ENCODE data around the gene ARNT2.

The ARNT2 gene

GRCh38 chr15:80461356-80462095 lies 57.3 kb downstream of the ARNT2 start:
- no peaks in the 10 kb centered on the region for H3K36me3 ChIP-seq (ENCODE audit: control insufficient read depth, insufficient read depth, low read length)
- H3K9me3 ChIP-seq (ENCODE audit: control insufficient read depth, low read length): no peaks in the 10 kb centered on the region
- no peak overlapping the region for H3K4me3 ChIP-seq (ENCODE audit: low read length)
- H3K27me3 ChIP-seq (ENCODE audit: control insufficient read depth, insufficient read depth, low read length): no peaks in the 10 kb centered on the region
- no peak overlapping the region for H3K9ac ChIP-seq (ENCODE audit: low read length)
- H3K4me1 ChIP-seq (ENCODE audit: control insufficient read depth, insufficient read depth, low read length): no peaks in the 10 kb centered on the region

GRCh38 chr15:80462111-80462510 lies 57.9 kb downstream of the ARNT2 start:
- Histone ChIP-seq H3K4me3 (ENCODE audit: low read length) (no peak overlapping the region), H3K36me3 (ENCODE audit: control insufficient read depth, insufficient read depth, low read length) (no peaks in the 10 kb centered on the region), H3K4me1 (ENCODE audit: control insufficient read depth, insufficient read depth, low read length) (no peaks in the 10 kb centered on the region), H3K9ac (ENCODE audit: low read length) (no peak overlapping the region), H3K9me3 (ENCODE audit: control insufficient read depth, low read length) (no peaks in the 10 kb centered on the region), H3K27me3 (ENCODE audit: control insufficient read depth, insufficient read depth, low read length) (no peaks in the 10 kb centered on the region)

- no peaks in the 10 kb centered on the region for H3K9me3 ChIP-seq (ENCODE audit: control insufficient read depth, low read length)
- H3K27me3 ChIP-seq (ENCODE audit: control insufficient read depth, insufficient read depth, low read length): no peaks in the 10 kb centered on the region
- no peak overlapping the region for H3K9ac ChIP-seq (ENCODE audit: low read length)
These were observed 58.8 kb downstream of the ARNT2 start for GRCh38 chr15:80462836-80463512.

DNA sequence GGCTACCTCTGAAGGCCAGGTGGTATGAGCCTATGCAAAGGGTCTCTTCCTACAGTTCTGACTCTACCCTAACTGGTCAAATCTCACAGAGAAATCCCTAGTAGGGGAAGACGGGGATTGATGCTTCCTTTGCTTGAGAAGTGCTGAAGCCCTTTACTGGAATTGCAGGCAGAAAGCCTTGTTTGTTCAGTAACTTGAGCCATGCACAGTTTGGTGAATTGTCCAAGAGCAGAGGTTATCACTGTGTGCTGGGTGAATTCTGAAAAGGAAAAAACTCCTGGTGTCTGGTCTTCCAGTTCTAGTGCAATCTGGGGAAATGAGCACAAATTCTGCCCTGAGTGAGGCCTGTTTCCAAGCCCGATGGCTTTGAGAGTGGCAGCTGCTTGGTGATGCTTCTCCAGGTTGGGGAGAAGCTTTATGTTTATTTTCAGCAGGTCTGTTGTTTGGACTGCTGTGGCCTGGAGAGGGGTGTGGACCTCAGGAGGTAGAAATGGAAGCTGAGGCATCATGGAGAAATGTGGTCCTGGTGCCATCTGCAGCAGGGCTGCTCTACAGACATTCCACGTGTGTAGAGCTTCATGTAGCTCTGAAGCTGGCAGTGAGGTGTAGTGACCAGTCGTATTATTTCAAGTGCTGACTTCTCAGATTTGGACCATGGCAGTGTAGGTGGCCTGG lies 60.9 kb downstream of the ARNT2 start:
- Histone ChIP-seq H3K4me1 (ENCODE audit: control insufficient read depth, insufficient read depth, low read length) (no peaks in the 10 kb centered on the region), H3K27me3 (ENCODE audit: control insufficient read depth, insufficient read depth, low read length) (no peaks in the 10 kb centered on the region), H3K36me3 (ENCODE audit: control insufficient read depth, insufficient read depth, low read length) (no peaks in the 10 kb centered on the region), H3K4me3 (ENCODE audit: low read length) (no peak overlapping the region), H3K9ac (ENCODE audit: low read length) (no peak overlapping the region), H3K9me3 (ENCODE audit: control insufficient read depth, low read length) (no peaks in the 10 kb centered on the region)

More at GRCh38 chr15:80462836-80463512, 58.8 kb downstream of the ARNT2 start:
- Histone ChIP-seq H3K36me3 (ENCODE audit: control insufficient read depth, insufficient read depth, low read length) (no peaks in the 10 kb centered on the region), H3K4me3 (ENCODE audit: low read length) (no peak overlapping the region), H3K4me1 (ENCODE audit: control insufficient read depth, insufficient read depth, low read length) (no peaks in the 10 kb centered on the region)

DNA sequence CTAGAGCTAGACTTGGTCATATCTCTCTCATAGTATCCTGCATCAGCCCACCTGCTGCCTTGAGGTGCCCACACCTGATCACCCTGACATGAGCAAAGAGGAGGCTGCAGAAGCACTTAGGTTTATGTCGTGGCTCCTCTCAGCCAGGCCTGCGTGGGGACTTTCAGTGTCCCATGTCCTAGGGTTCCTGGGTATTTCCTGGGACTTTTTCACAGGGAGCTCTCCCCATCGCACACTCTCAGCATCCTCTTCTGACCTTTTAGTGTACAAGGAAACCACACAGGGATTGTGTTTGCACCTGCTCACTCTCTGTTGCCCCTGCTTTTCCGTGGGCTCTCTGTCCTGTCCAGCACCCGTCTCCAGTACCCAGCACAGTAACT lies 61.4 kb downstream of the ARNT2 start:
- H3K4me3 ChIP-seq (ENCODE audit: low read length): no peak overlapping the region

DNA sequence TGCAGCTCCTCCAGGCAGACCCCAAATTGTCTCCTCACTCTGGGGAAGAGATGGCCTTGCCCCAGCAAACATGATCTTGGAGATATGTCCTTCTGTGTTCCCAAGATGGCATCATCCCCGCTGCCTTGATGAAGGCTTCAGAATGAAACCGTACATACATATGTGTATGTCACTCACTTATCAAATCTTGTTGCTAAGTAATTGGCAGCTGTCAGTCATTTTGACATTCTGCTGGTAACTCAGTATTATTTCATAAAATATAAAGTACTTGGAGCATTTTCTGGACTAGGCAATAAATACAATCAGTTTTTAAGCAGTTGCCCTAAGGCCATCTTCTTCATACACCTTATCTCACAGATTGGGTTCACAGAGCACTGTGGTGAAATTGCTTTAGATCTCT lies 62.4 kb downstream of the ARNT2 start:
- Histone ChIP-seq H3K9me3 (ENCODE audit: control insufficient read depth, low read length) (no peaks in the 10 kb centered on the region), H3K9ac (ENCODE audit: low read length) (no peak overlapping the region), H3K4me3 (ENCODE audit: low read length) (no peak overlapping the region), H3K27me3 (ENCODE audit: control insufficient read depth, insufficient read depth, low read length) (no peaks in the 10 kb centered on the region), H3K36me3 (ENCODE audit: control insufficient read depth, insufficient read depth, low read length) (no peaks in the 10 kb centered on the region), H3K4me1 (ENCODE audit: control insufficient read depth, insufficient read depth, low read length) (no peaks in the 10 kb centered on the region)

More for the DNA sequence above, 61.4 kb downstream of the ARNT2 start:
- Histone ChIP-seq H3K9me3 (ENCODE audit: control insufficient read depth, low read length) (no peaks in the 10 kb centered on the region), H3K27me3 (ENCODE audit: control insufficient read depth, insufficient read depth, low read length) (no peaks in the 10 kb centered on the region), H3K36me3 (ENCODE audit: control insufficient read depth, insufficient read depth, low read length) (no peaks in the 10 kb centered on the region), H3K9ac (ENCODE audit: low read length) (no peak overlapping the region), H3K4me1 (ENCODE audit: control insufficient read depth, insufficient read depth, low read length) (no peaks in the 10 kb centered on the region)

- no peak overlapping the region for H3K4me3 ChIP-seq (ENCODE audit: low read length)
These were observed 63.1 kb downstream of the ARNT2 start for GRCh38 chr15:80467311-80467714.

DNA sequence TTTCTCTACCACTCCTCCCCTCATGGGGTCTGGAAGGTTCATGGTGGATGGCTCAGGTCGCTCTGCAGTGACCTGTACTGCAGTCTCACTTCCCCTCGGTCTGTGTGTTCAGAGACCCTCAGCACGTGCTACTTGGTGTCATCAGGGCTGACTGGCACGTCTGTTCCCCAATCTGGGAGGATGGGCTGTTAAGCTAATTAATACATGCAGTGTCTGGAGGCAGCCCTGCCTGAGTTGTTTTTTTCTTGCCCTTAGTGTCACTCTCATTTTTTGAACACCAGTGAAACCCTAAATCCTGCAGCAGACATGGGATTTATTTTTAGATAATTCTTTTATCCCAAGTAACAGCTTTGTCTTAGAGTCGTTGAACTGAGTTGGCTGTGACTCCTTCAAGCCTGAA lies 64.6 kb downstream of the ARNT2 start:
- no peaks in the 10 kb centered on the region for H3K4me1 ChIP-seq (ENCODE audit: control insufficient read depth, insufficient read depth, low read length)
- no peak overlapping the region for H3K4me3 ChIP-seq (ENCODE audit: low read length)
- no peaks in the 10 kb centered on the region for H3K9me3 ChIP-seq (ENCODE audit: control insufficient read depth, low read length)
- H3K9ac ChIP-seq (ENCODE audit: low read length): no peak overlapping the region
- no peaks in the 10 kb centered on the region for H3K36me3 ChIP-seq (ENCODE audit: control insufficient read depth, insufficient read depth, low read length)
- no peaks in the 10 kb centered on the region for H3K27me3 ChIP-seq (ENCODE audit: control insufficient read depth, insufficient read depth, low read length)

More at GRCh38 chr15:80467311-80467714, 63.1 kb downstream of the ARNT2 start:
- H3K27me3 ChIP-seq (ENCODE audit: control insufficient read depth, insufficient read depth, low read length): no peaks in the 10 kb centered on the region
- H3K9me3 ChIP-seq (ENCODE audit: control insufficient read depth, low read length): no peaks in the 10 kb centered on the region
- no peaks in the 10 kb centered on the region for H3K4me1 ChIP-seq (ENCODE audit: control insufficient read depth, insufficient read depth, low read length)
- no peak overlapping the region for H3K9ac ChIP-seq (ENCODE audit: low read length)
- no peaks in the 10 kb centered on the region for H3K36me3 ChIP-seq (ENCODE audit: control insufficient read depth, insufficient read depth, low read length)

DNA sequence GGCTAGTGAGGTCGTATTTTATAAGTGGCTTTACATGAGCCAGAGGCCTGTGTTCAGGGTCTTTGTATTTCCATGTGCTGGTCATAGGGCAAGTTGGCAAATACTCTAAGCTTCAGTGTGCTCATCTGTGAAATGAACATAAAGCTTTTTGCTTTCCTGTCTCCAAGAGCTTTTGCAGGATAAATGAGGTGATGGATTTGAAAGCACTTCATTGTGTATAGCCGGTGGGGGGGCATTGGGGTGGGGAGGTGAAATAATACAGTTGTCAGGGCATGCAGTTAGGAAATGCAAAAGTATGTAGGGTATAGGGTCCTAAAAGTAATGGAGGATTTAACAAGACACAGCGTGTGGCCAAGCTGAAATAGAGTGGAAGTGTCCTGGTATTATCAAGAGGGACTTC lies 67.7 kb downstream of the ARNT2 start:
- Histone ChIP-seq H3K4me3 (ENCODE audit: low read length) (no peak overlapping the region), H3K36me3 (ENCODE audit: control insufficient read depth, insufficient read depth, low read length) (no peaks in the 10 kb centered on the region)

DNA sequence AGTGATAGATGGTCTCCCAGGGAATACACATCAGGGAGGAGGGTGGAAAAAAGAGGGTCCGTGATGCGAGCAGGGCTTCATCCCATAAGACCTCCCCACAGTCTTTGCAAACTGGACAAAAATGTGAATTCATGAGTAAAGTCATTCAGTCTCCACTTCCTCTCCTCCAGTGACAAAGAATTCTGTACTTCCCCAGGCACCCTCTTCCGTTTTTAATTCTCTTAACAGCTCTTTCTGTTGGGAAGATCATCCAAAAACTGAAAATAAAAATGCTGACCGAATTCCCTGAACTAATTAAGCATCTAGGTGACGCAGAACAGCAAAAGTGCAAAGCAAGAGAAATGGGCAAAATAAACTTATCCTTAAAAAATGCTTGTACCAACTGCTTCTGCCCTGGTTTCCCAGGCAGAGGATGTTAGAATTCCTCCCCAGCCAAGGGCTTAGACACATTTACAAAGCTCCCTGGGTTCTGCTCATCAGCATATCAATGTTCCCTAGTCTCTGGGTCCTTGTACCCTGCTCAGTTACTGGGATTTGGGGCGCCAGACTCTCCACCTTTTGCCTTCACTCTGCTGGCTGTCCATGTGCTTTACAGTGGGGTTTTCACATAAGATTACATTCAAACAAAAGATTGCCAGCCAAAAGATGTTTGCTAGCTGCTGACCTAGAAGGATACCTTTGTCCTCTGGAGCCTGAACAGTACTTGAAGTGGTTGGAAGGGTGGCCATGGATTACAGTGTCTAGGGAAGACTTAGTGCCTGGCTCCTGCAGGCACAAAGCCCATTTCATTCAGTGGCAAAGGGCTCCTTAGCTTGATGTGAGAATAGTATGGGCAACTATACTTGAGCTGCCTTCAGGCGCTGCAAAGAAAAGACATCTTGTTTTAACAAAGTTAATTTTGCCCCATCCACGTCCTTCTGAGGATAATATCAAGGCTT lies 69.4 kb downstream of the ARNT2 start:
- H3K27me3 ChIP-seq (ENCODE audit: control insufficient read depth, insufficient read depth, low read length): no peaks in the 10 kb centered on the region
- no peaks in the 10 kb centered on the region for H3K36me3 ChIP-seq (ENCODE audit: control insufficient read depth, insufficient read depth, low read length)
- no peak overlapping the region for H3K9ac ChIP-seq (ENCODE audit: low read length)
- H3K4me3 ChIP-seq (ENCODE audit: low read length): no peak overlapping the region
- no peaks in the 10 kb centered on the region for H3K9me3 ChIP-seq (ENCODE audit: control insufficient read depth, low read length)
- H3K4me1 ChIP-seq (ENCODE audit: control insufficient read depth, insufficient read depth, low read length): no peaks in the 10 kb centered on the region

More for the DNA sequence above, 67.7 kb downstream of the ARNT2 start:
- Histone ChIP-seq H3K9ac (ENCODE audit: low read length) (no peak overlapping the region), H3K4me1 (ENCODE audit: control insufficient read depth, insufficient read depth, low read length) (no peaks in the 10 kb centered on the region), H3K27me3 (ENCODE audit: control insufficient read depth, insufficient read depth, low read length) (no peaks in the 10 kb centered on the region), H3K9me3 (ENCODE audit: control insufficient read depth, low read length) (no peaks in the 10 kb centered on the region)

GRCh38 chr15:80474224-80475215 lies 70.3 kb downstream of the ARNT2 start:
- H3K27me3 ChIP-seq (ENCODE audit: control insufficient read depth, insufficient read depth, low read length): no peaks in the 10 kb centered on the region
- no peak overlapping the region for H3K4me3 ChIP-seq (ENCODE audit: low read length)
- H3K36me3 ChIP-seq (ENCODE audit: control insufficient read depth, insufficient read depth, low read length): no peaks in the 10 kb centered on the region
- H3K4me1 ChIP-seq (ENCODE audit: control insufficient read depth, insufficient read depth, low read length): no peaks in the 10 kb centered on the region
- no peak overlapping the region for H3K9ac ChIP-seq (ENCODE audit: low read length)
- H3K9me3 ChIP-seq (ENCODE audit: control insufficient read depth, low read length): no peaks in the 10 kb centered on the region
